ENCODE results near the gene RALGDS.

The RALGDS gene

DNA sequence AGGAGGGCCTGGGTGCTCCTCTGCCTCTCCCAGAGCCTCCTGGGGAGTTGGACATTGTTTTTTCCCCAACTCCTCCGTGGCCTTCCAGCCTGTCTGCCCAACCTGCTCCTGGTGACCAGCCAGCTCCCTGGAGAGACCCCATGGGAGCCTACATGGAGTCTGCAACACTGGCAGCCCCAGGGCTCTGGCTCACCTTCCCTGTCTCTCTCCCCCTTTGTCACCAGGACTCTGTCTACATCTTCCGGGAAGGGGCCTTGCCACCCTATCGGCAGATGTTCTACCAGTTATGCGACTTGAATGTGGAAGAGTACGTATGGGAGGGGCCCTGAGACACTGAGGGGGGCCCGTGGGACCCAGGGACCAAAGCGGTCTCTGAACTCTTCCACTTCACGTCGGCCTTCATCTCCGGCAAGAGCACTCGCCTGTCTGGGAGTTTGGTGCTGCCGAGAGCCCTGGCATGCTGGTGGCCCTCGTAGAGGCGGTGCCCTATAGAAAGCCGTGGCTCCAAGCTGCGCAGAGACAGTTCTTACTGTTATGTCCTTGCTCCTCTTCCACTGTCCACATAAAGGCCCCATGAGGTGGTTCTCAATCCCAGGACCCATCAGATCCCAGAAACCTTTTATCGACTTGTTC lies 65.1 kb downstream of the RALGDS start:
- no peaks in the 10 kb centered on the region for H3K27me3 ChIP-seq (ENCODE audit: control insufficient read depth, insufficient read depth, low read length)
- H3K9me3 ChIP-seq (ENCODE audit: control insufficient read depth, insufficient read depth, low read length): no peaks in the 10 kb centered on the region
- H3K27ac ChIP-seq (ENCODE audit: low read length): no peak overlapping the region
- peaks cover 46% of the 10 kb centered on the region for H3K36me3 ChIP-seq (ENCODE audit: control insufficient read depth, insufficient read depth, low read length)
- no peak for DNase-seq (ENCODE audit: low read depth, low spot score)
- no peak overlapping the region for H3K4me3 ChIP-seq (ENCODE audit: low read length)
- WGBS (ENCODE audit: insufficient coverage, insufficient read length): no CpG with 5 or more reads among the region's 17 CpGs
- peaks cover 5% of the 10 kb centered on the region; the same call in 1 of the 2 replicates for H3K4me1 ChIP-seq (ENCODE audit: control insufficient read depth, insufficient read depth, low read length)

GRCh38 chr9:133054966-133055365 lies 66.1 kb downstream of the RALGDS start:
- DNase-seq (ENCODE audit: low read depth, low spot score): no peak

DNA sequence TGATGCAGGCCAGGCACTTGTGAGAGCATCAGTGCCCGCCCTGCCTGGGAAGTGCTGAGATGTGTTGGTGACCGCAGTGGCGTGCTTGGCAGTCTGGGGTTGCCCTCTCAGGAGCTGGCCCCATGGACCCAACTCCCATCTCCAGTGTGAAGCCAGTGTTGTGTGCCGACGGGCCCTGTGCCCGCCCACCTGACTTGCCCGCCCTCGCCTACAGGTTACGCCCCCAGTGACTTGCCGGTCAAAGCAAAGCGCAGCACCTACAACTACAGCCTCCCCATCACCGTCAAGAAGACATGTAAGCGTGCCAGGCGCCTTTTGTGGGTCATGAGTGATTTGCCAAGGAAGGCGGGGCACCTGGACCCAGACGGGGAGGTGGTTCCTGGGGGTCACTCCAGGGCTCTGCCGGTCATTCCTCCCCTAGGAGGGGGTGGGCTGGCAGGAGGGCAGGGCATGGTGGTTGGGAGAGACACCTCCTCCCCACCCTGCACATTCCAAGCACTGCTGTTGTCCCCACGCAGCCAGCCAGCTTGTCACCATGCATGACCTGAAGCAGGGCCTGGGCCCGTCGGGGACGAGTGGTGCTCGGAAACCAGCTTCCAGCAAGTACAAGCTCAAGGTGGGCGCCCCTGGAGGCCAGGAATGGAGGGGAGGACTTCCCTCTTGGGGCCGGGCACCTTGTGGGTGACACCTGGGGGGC lies 66.7 kb downstream of the RALGDS start:
- Histone ChIP-seq H3K4me1 (ENCODE audit: control insufficient read depth, insufficient read depth, low read length) (peaks cover 2% of the 10 kb centered on the region; the same call in 1 of the 2 replicates), H3K9me3 (ENCODE audit: control insufficient read depth, insufficient read depth, low read length) (no peaks in the 10 kb centered on the region), H3K27ac (ENCODE audit: low read length) (no peak overlapping the region), H3K4me3 (ENCODE audit: low read length) (no peak overlapping the region), H3K27me3 (ENCODE audit: control insufficient read depth, insufficient read depth, low read length) (no peaks in the 10 kb centered on the region), H3K36me3 (ENCODE audit: control insufficient read depth, insufficient read depth, low read length) (peaks cover 56% of the 10 kb centered on the region)
- no peak for DNase-seq (ENCODE audit: low read depth, low spot score)
- WGBS (ENCODE audit: insufficient coverage, insufficient read length): no CpG with 5 or more reads among the region's 24 CpGs

More at GRCh38 chr9:133054966-133055365, 66.1 kb downstream of the RALGDS start:
- Histone ChIP-seq H3K27ac (ENCODE audit: low read length) (no peak overlapping the region), H3K9me3 (ENCODE audit: control insufficient read depth, insufficient read depth, low read length) (no peaks in the 10 kb centered on the region), H3K27me3 (ENCODE audit: control insufficient read depth, insufficient read depth, low read length) (no peaks in the 10 kb centered on the region), H3K4me1 (ENCODE audit: control insufficient read depth, insufficient read depth, low read length) (peaks cover 5% of the 10 kb centered on the region; the same call in 1 of the 2 replicates), H3K4me3 (ENCODE audit: low read length) (no peak overlapping the region), H3K36me3 (ENCODE audit: control insufficient read depth, insufficient read depth, low read length) (peaks cover 53% of the 10 kb centered on the region)
- WGBS (ENCODE audit: insufficient coverage, insufficient read length): no CpG with 5 or more reads among the region's 16 CpGs

DNA sequence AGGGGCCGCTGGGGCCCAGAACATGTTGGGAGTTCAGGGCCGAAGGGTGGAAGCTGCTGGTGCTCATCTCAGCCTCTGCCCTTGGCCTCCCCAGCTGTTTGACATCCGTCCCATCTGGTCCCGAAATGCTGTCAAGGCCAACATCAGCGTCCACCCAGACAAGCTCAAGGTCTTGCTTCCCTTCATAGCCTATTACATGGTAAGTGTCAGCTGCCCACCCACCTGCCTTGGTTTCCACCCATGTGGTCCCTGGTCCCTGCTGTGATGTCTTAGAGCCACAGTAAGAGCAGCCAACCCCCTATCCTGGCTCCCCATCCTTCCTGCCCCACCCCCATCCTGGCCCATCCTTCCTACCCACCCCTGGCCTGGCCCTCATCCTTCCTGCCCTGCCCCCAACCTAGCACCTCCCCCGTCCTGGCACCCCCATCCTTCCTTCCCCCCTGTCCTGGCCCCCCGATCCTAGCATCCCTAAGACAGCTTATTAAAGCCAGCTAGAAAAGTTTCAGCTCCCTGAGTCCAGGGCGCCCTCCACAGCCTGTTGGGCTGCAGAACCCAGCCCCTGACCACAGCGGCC lies 69.0 kb downstream of the RALGDS start:
- Histone ChIP-seq H3K4me3 (ENCODE audit: low read length) (no peak overlapping the region), H3K27me3 (ENCODE audit: control insufficient read depth, insufficient read depth, low read length) (no peaks in the 10 kb centered on the region), H3K9me3 (ENCODE audit: control insufficient read depth, insufficient read depth, low read length) (no peaks in the 10 kb centered on the region), H3K27ac (ENCODE audit: low read length) (no peak overlapping the region), H3K4me1 (ENCODE audit: control insufficient read depth, insufficient read depth, low read length) (no peaks in the 10 kb centered on the region; the same call in 1 of the 2 replicates), H3K36me3 (ENCODE audit: control insufficient read depth, insufficient read depth, low read length) (peaks cover 52% of the 10 kb centered on the region)
- WGBS (ENCODE audit: insufficient coverage, insufficient read length): no CpG with 5 or more reads among the region's 9 CpGs
- DNase-seq (ENCODE audit: low read depth, low spot score): no peak

GRCh38 chr9:133051281-133051900 lies 69.6 kb downstream of the RALGDS start:
- Histone ChIP-seq H3K27ac (ENCODE audit: low read length) (no peak overlapping the region), H3K4me3 (ENCODE audit: low read length) (no peak overlapping the region), H3K27me3 (ENCODE audit: control insufficient read depth, insufficient read depth, low read length) (no peaks in the 10 kb centered on the region), H3K36me3 (ENCODE audit: control insufficient read depth, insufficient read depth, low read length) (peaks cover 49% of the 10 kb centered on the region), H3K4me1 (ENCODE audit: control insufficient read depth, insufficient read depth, low read length) (no peaks in the 10 kb centered on the region; the same call in 1 of the 2 replicates), H3K9me3 (ENCODE audit: control insufficient read depth, insufficient read depth, low read length) (no peaks in the 10 kb centered on the region)
- DNase-seq (ENCODE audit: low read depth, low spot score): no peak
- WGBS (ENCODE audit: insufficient coverage, insufficient read length): no CpG with 5 or more reads among the region's 20 CpGs

- no peak for DNase-seq (ENCODE audit: low read depth, low spot score)
- Histone ChIP-seq H3K27ac (ENCODE audit: low read length) (no peak overlapping the region), H3K4me1 (ENCODE audit: control insufficient read depth, insufficient read depth, low read length) (no peaks in the 10 kb centered on the region; the same call in 1 of the 2 replicates), H3K27me3 (ENCODE audit: control insufficient read depth, insufficient read depth, low read length) (no peaks in the 10 kb centered on the region), H3K36me3 (ENCODE audit: control insufficient read depth, insufficient read depth, low read length) (peaks cover 48% of the 10 kb centered on the region), H3K4me3 (ENCODE audit: low read length) (no peak overlapping the region), H3K9me3 (ENCODE audit: control insufficient read depth, insufficient read depth, low read length) (no peaks in the 10 kb centered on the region)
- WGBS (ENCODE audit: insufficient coverage, insufficient read length): no CpG with 5 or more reads among the region's 10 CpGs
These were observed 70.3 kb downstream of the RALGDS start for GRCh38 chr9:133050781-133051180.

- H3K36me3 ChIP-seq (ENCODE audit: control insufficient read depth, insufficient read depth, low read length): peaks cover 43% of the 10 kb centered on the region
- H3K4me3 ChIP-seq (ENCODE audit: low read length): no peak overlapping the region
- no peaks in the 10 kb centered on the region; the same call in 1 of the 2 replicates for H3K4me1 ChIP-seq (ENCODE audit: control insufficient read depth, insufficient read depth, low read length)
- H3K9me3 ChIP-seq (ENCODE audit: control insufficient read depth, insufficient read depth, low read length): no peaks in the 10 kb centered on the region
- no peak for DNase-seq (ENCODE audit: low read depth, low spot score)
- no CpG with 5 or more reads among the region's 6 CpGs for WGBS (ENCODE audit: insufficient coverage, insufficient read length)
- no peak overlapping the region for H3K27ac ChIP-seq (ENCODE audit: low read length)
- no peaks in the 10 kb centered on the region for H3K27me3 ChIP-seq (ENCODE audit: control insufficient read depth, insufficient read depth, low read length)
These were observed 70.9 kb downstream of the RALGDS start for GRCh38 chr9:133050142-133050541.

DNA sequence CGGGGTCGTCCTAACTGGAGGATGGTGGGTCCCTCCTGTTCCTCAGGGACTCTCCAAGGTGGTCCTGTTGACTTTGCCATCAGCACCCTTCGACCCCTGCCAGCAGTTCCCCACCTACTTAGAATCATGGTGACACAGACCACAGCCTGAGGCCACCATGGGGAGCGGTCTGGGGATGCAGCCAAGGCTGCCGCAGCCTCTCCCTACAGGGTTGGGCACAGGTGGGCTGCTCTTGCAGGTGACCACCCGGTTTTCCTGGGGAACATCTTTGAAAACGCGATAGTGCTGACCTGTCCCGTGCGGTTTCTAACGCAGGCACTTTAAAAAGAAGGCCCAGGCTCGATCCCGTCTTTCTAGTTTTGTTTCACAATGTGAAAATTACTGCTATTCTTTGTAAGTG lies 72.0 kb downstream of the RALGDS start:
- no CpG with 5 or more reads among the region's 13 CpGs for WGBS (ENCODE audit: insufficient coverage, insufficient read length)
- H3K27me3 ChIP-seq (ENCODE audit: control insufficient read depth, insufficient read depth, low read length): no peaks in the 10 kb centered on the region
- H3K36me3 ChIP-seq (ENCODE audit: control insufficient read depth, insufficient read depth, low read length): peaks cover 40% of the 10 kb centered on the region
- no peaks in the 10 kb centered on the region for H3K9me3 ChIP-seq (ENCODE audit: control insufficient read depth, insufficient read depth, low read length)
- no peak overlapping the region for H3K4me3 ChIP-seq (ENCODE audit: low read length)
- no peaks in the 10 kb centered on the region; the same call in 1 of the 2 replicates for H3K4me1 ChIP-seq (ENCODE audit: control insufficient read depth, insufficient read depth, low read length)
- no peak for DNase-seq (ENCODE audit: low read depth, low spot score)
- H3K27ac ChIP-seq (ENCODE audit: low read length): no peak overlapping the region

DNA sequence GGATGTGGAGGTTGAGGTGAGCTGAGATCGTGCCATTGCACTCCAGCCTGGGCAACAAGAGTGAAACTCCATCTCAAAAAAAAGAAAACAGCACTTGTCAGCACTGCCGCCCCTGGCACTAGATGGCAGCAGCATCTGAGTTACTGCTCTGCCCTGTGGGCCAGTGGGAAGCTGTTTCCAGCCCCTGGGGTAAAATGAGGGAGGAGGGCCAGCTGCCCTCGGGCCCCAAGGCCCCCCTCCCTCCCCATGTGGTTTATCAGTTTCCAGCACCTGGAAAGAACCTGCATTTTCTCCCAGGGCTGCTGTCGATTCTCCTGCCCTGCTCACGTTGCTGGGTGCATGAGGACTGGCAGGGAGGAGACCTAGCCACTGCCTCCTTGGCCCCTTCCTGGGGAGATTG lies 72.4 kb downstream of the RALGDS start:
- no peak overlapping the region for H3K27ac ChIP-seq (ENCODE audit: low read length)
- no peaks in the 10 kb centered on the region for H3K27me3 ChIP-seq (ENCODE audit: control insufficient read depth, insufficient read depth, low read length)
- no peaks in the 10 kb centered on the region for H3K9me3 ChIP-seq (ENCODE audit: control insufficient read depth, insufficient read depth, low read length)
- H3K36me3 ChIP-seq (ENCODE audit: control insufficient read depth, insufficient read depth, low read length): peaks cover 39% of the 10 kb centered on the region
- H3K4me1 ChIP-seq (ENCODE audit: control insufficient read depth, insufficient read depth, low read length): no peaks in the 10 kb centered on the region; the same call in 1 of the 2 replicates
- no peak overlapping the region for H3K4me3 ChIP-seq (ENCODE audit: low read length)
- no peak for DNase-seq (ENCODE audit: low read depth, low spot score)
- no CpG with 5 or more reads among the region's 5 CpGs for WGBS (ENCODE audit: insufficient coverage, insufficient read length)

All from iPS DF 6.9 (cell line).